CD14-positive monocyte (primary cell): ENCODE data around the gene PARVG. TPM values are rescaled to one million over a fixed set of nuclear protein-coding genes. Genes with fewer than 3 reads are reported as not detected.
A peak's percentile ranks its signal among the peaks of the same experiment; 100 is the strongest.

Experiments
- DNase-seq, 3 donors: peaks; one replicate each; pipeline ENCODE4 v3.0.0-alpha.2; 2011 to 2022
- H2AFZ ChIP-seq: 2 replicates; pipeline ENCODE4 v1.6.0; 2012; ENCODE audit warnings: mild to moderate bottlenecking, low read depth, low read length, inconsistent platforms; ENCODE audit not compliant: insufficient read depth, poor library complexity, severe bottlenecking
- H3K27ac ChIP-seq, 2 donors: 1 replicate in 1 of 2; 2 replicates in 1 of 2; pipeline ENCODE4 v1.5.1; 2012 to 2013; ENCODE audit warnings: low read length in 2 of 2, control low read depth in 1 of 2, inconsistent platforms in 1 of 2, low read depth in 1 of 2, mild to moderate bottlenecking in 1 of 2
- H3K27me3 ChIP-seq, 2 donors: one replicate each; pipeline versions ENCODE4 v1.6.0 to v1.6.1; 2011 to 2013; ENCODE audit warnings: low read length in 2 of 2; ENCODE audit not compliant: control insufficient read depth in 2 of 2, insufficient read depth in 2 of 2
- H3K36me3 ChIP-seq, 2 donors: replicated peaks in 1 of 2; 1 replicate in 1 of 2; 2 replicates in 1 of 2; pipeline versions ENCODE4 v1.5.1 to v1.6.1; 2012 to 2013; ENCODE audit warnings: low read length in 2 of 2, control low read depth in 1 of 2, inconsistent platforms in 1 of 2, mild to moderate bottlenecking in 1 of 2; ENCODE audit not compliant: insufficient read depth in 2 of 2, control insufficient read depth in 1 of 2
- H3K4me1 ChIP-seq, 2 donors: 1 replicate in 1 of 2; 2 replicates in 1 of 2; pipeline versions ENCODE4 v1.5.1 to v1.6.1; 2012 to 2013; ENCODE audit warnings: low read length in 2 of 2, control low read depth in 1 of 2, inconsistent platforms in 1 of 2, mild to moderate bottlenecking in 1 of 2, moderate library complexity in 1 of 2; ENCODE audit not compliant: insufficient read depth in 2 of 2, control insufficient read depth in 1 of 2
- H3K4me2 ChIP-seq: replicated peaks from 2 replicates; pipeline ENCODE3; 2012; ENCODE audit warnings: low read length, moderate library complexity, mild to moderate bottlenecking; ENCODE audit not compliant: poor library complexity, severe bottlenecking; ENCODE audit errors: extremely low read depth
- H3K4me3 ChIP-seq, 3 experiments: fragments of 200-600 bp in 1 of 3; sonication (generic) in 1 of 3; replicated peaks in 1 of 3; 1 replicate in 2 of 3; 2 replicates in 1 of 3; pipeline ENCODE4 v1.5.1; 2011 to 2013; ENCODE audit warnings: low read length in 3 of 3, mild to moderate bottlenecking in 3 of 3, control low read depth in 2 of 3, low read depth in 2 of 3, inconsistent platforms in 1 of 3, moderate library complexity in 1 of 3
- H3K79me2 ChIP-seq: 2 replicates; pipeline ENCODE4 v1.6.0; 2012; ENCODE audit warnings: mild to moderate bottlenecking, control low read depth, inconsistent platforms, low read length, moderate library complexity; ENCODE audit not compliant: insufficient read depth
- H3K9ac ChIP-seq: 2 replicates; pipeline ENCODE4 v1.6.0; 2017; ENCODE audit warnings: low read length, mild to moderate bottlenecking; ENCODE audit not compliant: insufficient read depth, poor library complexity, severe bottlenecking
- H3K9me3 ChIP-seq, 2 donors: replicated peaks in 1 of 2; 1 replicate in 1 of 2; 2 replicates in 1 of 2; pipeline versions ENCODE4 v1.5.1 to v1.6.1; 2012 to 2013; ENCODE audit warnings: low read length in 2 of 2, control low read depth in 1 of 2; ENCODE audit not compliant: control insufficient read depth in 1 of 2, insufficient read depth in 1 of 2
- H4K20me1 ChIP-seq: 2 replicates; pipeline ENCODE4 v1.6.0; 2012; ENCODE audit warnings: mild to moderate bottlenecking, low read length, control low read depth, moderate library complexity; ENCODE audit not compliant: insufficient read depth
- H3K27ac Mint-ChIP-seq, 7 donors: one replicate each; pipeline ENCODE4 v1.8.0; 2020; ENCODE audit warnings: mild to moderate bottlenecking in 7 of 7, mixed read lengths in 7 of 7, moderate library complexity in 6 of 7, inconsistent platforms in 2 of 7
- H3K27me3 Mint-ChIP-seq, 3 donors: one replicate each; pipeline ENCODE4 v1.8.0; 2021 to 2022; ENCODE audit warnings: low read depth in 3 of 3, mild to moderate bottlenecking in 3 of 3, mixed read lengths in 3 of 3, moderate library complexity in 3 of 3, inconsistent platforms in 1 of 3
- H3K36me3 Mint-ChIP-seq, 2 donors: one replicate each; pipeline ENCODE4 v1.8.0; 2020; ENCODE audit warnings: mixed read lengths in 2 of 2, inconsistent platforms in 1 of 2, mild to moderate bottlenecking in 1 of 2
- H3K4me1 Mint-ChIP-seq: one replicate; pipeline ENCODE4 v1.8.0; 2020; ENCODE audit warnings: mild to moderate bottlenecking, mixed read lengths
- H3K4me3 Mint-ChIP-seq, 2 donors: one replicate each; pipeline ENCODE4 v1.8.0; 2020; ENCODE audit warnings: mild to moderate bottlenecking in 2 of 2, mixed read lengths in 2 of 2, moderate library complexity in 1 of 2
- H3K9me3 Mint-ChIP-seq, 7 donors: one replicate each; pipeline ENCODE4 v1.8.0; 2020 to 2022; ENCODE audit warnings: mixed read lengths in 7 of 7, mild to moderate bottlenecking in 6 of 7, moderate library complexity in 6 of 7, inconsistent platforms in 2 of 7
- WGBS: methylation state at CpG from one replicate; pipeline ENCODE4 v1.1.5; 2013; ENCODE audit warnings: missing lambda C conversion rate; ENCODE audit not compliant: insufficient coverage; 5-methylcytosine and 5-hydroxymethylcytosine counted together
- intact Hi-C, 2 donors: fragments of 100-400 bp; cut with micrococcal nuclease; formaldehyde crosslinking; loops; one replicate each; pipeline versions ENCODE4 v1.15.0 to v1.15.1; 2023
- polyA plus RNA-seq, 3 donors: library from polyadenylated mRNA; depleted of rRNA in 1 of 3; unstranded in 2 of 3; stranded (reverse) in 1 of 3; fragments of 300-500 nt in 2 of 3; fragments of >200 nt in 1 of 3; fragmentation: Illumina TruSeq in 2 of 3; gene quantifications; 1 replicate in 2 of 3; 2 replicates in 1 of 3; pipeline ENCODE4 v1.2.3, GENCODE V29; 2012 to 2021
- TF ChIP-seq, protein P1 (sequence below): fragments of 200-600 bp; IDR thresholded peaks from one replicate; pipeline ENCODE4 v1.8.0; 2022; ENCODE audit warnings: antibody characterized with exemption, mild to moderate bottlenecking

PARVG gene
- polyA plus RNA-seq, 3 donors, result 169 to 577 (median 190) TPM

GRCh38 chr22:44168206-44168605 is 12.5 kb upstream of the PARVG start:
- H4K20me1 ChIP-seq, result no peaks in the 10 kb centered on the region
- Mint-ChIP-seq H3K27me3 (peaks cover 0 to 2% (median 0%) of the 10 kb centered on the region in 3 donors), H3K36me3 (peaks cover 21 to 45% of the 10 kb centered on the region in 2 donors), H3K4me1 (peaks cover 26% of the 10 kb centered on the region), H3K27ac (peak overlapping the region in 3 of 7 donors; percentile 13 to 59 (median 45)), H3K4me3 (no peak overlapping the region), H3K9me3 (no peaks in the 10 kb centered on the region)
- H3K27me3 ChIP-seq, result no peaks in the 10 kb centered on the region
- no peak for DNase-seq
- no peak overlapping the region for H3K4me2 ChIP-seq
- no peaks in the 10 kb centered on the region for H3K9me3 ChIP-seq
- intact Hi-C loops, result no loop called here
- TF ChIP-seq, protein P1, sequence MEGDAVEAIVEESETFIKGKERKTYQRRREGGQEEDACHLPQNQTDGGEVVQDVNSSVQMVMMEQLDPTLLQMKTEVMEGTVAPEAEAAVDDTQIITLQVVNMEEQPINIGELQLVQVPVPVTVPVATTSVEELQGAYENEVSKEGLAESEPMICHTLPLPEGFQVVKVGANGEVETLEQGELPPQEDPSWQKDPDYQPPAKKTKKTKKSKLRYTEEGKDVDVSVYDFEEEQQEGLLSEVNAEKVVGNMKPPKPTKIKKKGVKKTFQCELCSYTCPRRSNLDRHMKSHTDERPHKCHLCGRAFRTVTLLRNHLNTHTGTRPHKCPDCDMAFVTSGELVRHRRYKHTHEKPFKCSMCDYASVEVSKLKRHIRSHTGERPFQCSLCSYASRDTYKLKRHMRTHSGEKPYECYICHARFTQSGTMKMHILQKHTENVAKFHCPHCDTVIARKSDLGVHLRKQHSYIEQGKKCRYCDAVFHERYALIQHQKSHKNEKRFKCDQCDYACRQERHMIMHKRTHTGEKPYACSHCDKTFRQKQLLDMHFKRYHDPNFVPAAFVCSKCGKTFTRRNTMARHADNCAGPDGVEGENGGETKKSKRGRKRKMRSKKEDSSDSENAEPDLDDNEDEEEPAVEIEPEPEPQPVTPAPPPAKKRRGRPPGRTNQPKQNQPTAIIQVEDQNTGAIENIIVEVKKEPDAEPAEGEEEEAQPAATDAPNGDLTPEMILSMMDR, result no peak
- H3K4me1 ChIP-seq, result peaks cover 24% of the 10 kb centered on the region in 2 donors
- H3K79me2 ChIP-seq, result no peaks in the 10 kb centered on the region
- no peak overlapping the region for H2AFZ ChIP-seq
- no peak overlapping the region for H3K27ac ChIP-seq
- H3K36me3 ChIP-seq, result peaks cover 2 to 26% of the 10 kb centered on the region in 2 donors
- H3K4me3 ChIP-seq, result no peak overlapping the region
- WGBS, result 87% methylated on average over 12 of the region's 13 CpGs
- no peak overlapping the region for H3K9ac ChIP-seq

- Histone ChIP-seq H3K9ac (no peak overlapping the region), H2AFZ (no peak overlapping the region), H3K79me2 (peaks cover 17% of the 10 kb centered on the region), H3K27ac (no peak overlapping the region), H3K4me2 (no peak overlapping the region), H3K9me3 (no peaks in the 10 kb centered on the region), H3K4me1 (peaks cover 44 to 46% of the 10 kb centered on the region in 2 donors), H4K20me1 (no peaks in the 10 kb centered on the region), H3K27me3 (no peaks in the 10 kb centered on the region), H3K4me3 (no peak overlapping the region), H3K36me3 (peaks cover 0 to 8% of the 10 kb centered on the region in 2 donors)
- peaks cover 14 to 39% of the 10 kb centered on the region in 2 donors for H3K36me3 Mint-ChIP-seq
- H3K4me1 Mint-ChIP-seq, result peaks cover 38% of the 10 kb centered on the region
- H3K27me3 Mint-ChIP-seq, result peaks cover 0 to 2% (median 2%) of the 10 kb centered on the region in 3 donors
- no peak overlapping the region for H3K4me3 Mint-ChIP-seq
- peak overlapping the region in 3 of 7 donors; percentile 70 to 99 (median 98) for H3K27ac Mint-ChIP-seq
- intact Hi-C loops, result loop anchor here in 1 of 2 donors (10.0 kb wide), 1 partner anchor 176 kb away; no protein-coding TSS in a partner anchor
- TF ChIP-seq, protein P1, result no peak
- H3K9me3 Mint-ChIP-seq, result no peaks in the 10 kb centered on the region
- WGBS, result 86% methylated on average over 6 of the region's 11 CpGs
- DNase-seq, result no peak
These were observed 10.3 kb upstream of the PARVG start for GRCh38 chr22:44170470-44170869.
